HepG2 (cell line): ENCODE data around the gene LMX1B. TPM values are rescaled to one million over a fixed set of nuclear protein-coding genes. Genes with fewer than 3 reads are reported as not detected.

Experiments
- ATAC-seq: fragments of 200-7000 bp; cut with Tn5 transposase; 3 replicates; pipeline ENCODE4 v1.9.1; 2020; ENCODE audit warnings: mild to moderate bottlenecking, moderate library complexity
- BruUV-seq: library from RNA; stranded (reverse); fragments of 400-500 nt; replicated peaks from 2 replicates; lab custom pipeline; 2021; lab: Mats Ljungman, UMichigan
- CTCF ChIA-PET: fragments of 300-600 bp; formaldehyde crosslinking; extraction: SDS; loops from one replicate; lab custom pipeline; 2021; ENCODE audit warnings: low total read pairs, inconsistent platforms, low intra/inter-chr PET ratio; lab: Yijun Ruan, JAX
- POLR2A ChIA-PET: fragments of 350-600 bp; sonication (Branson Sonifier 250); formaldehyde crosslinking; loops from one replicate; lab custom pipeline; 2020; ENCODE audit warnings: antibody characterized with exemption, inconsistent platforms; lab: Yijun Ruan, JAX
- DNase-seq: peaks from one replicate; pipeline ENCODE4 v3.0.0-alpha.2; 2015; ENCODE audit warnings: low spot score
- FAIRE-seq: peaks from 3 replicates; lab custom pipeline; 2011; peaks lifted over from hg19 to GRCh38; lab: Jason Lieb, UNC
- H2AFZ ChIP-seq: one replicate; pipeline ENCODE4 v1.6.1; 2011; ENCODE audit warnings: low read length, inconsistent platforms
- H3K27ac ChIP-seq: fragments of 300-600 bp; 3 replicates; pipeline ENCODE4 v1.8.0; 2011; ENCODE audit warnings: mixed run types, mild to moderate bottlenecking, mixed read lengths, low read length, inconsistent platforms; ENCODE audit not compliant: insufficient read depth; ENCODE audit errors: extremely low read length
- H3K27me3 ChIP-seq, 2 experiments: fragments of 200-600 bp in 1 of 2; 2 replicates in 1 of 2; 3 replicates in 1 of 2; pipeline versions ENCODE4 v1.6.0 to v1.8.0; 2011; ENCODE audit warnings: low read length in 2 of 2, mild to moderate bottlenecking in 2 of 2, moderate library complexity in 2 of 2, inconsistent platforms in 1 of 2; ENCODE audit not compliant: insufficient read depth in 2 of 2, control insufficient read depth in 1 of 2
- H3K36me3 ChIP-seq, 2 experiments: fragments of 200-600 bp in 1 of 2; replicated peaks in 1 of 2; 2 replicates in 1 of 2; 3 replicates in 1 of 2; pipeline versions ENCODE4 v1.5.1 to v1.8.0; 2011; ENCODE audit warnings: low read length in 2 of 2, inconsistent platforms in 1 of 2; ENCODE audit not compliant: insufficient read depth in 2 of 2, control insufficient read depth in 1 of 2
- H3K4me1 ChIP-seq: 2 replicates; pipeline ENCODE4 v1.5.1; 2012; ENCODE audit warnings: low read length, inconsistent platforms; ENCODE audit not compliant: insufficient read depth
- H3K4me2 ChIP-seq: 2 replicates; pipeline ENCODE4 v1.6.0; 2011; ENCODE audit warnings: low read depth, low read length, inconsistent platforms
- H3K4me3 ChIP-seq, 3 experiments: fragments of 200-600 bp in 1 of 3; sonication (generic), shearing (Covaris generic) in 1 of 3; replicated peaks in 1 of 3; 2 replicates each; pipeline ENCODE4 v1.5.1; 2011 to 2016; ENCODE audit warnings: low read length in 3 of 3, inconsistent platforms in 2 of 3, low read depth in 2 of 3, mild to moderate bottlenecking in 2 of 3, control low read depth in 1 of 3, mixed read lengths in 1 of 3; ENCODE audit not compliant: insufficient read depth in 1 of 3
- H3K79me2 ChIP-seq: one replicate; pipeline ENCODE4 v1.6.1; 2011; ENCODE audit warnings: low read length, inconsistent platforms; ENCODE audit not compliant: insufficient read depth
- H3K9ac ChIP-seq: 2 replicates; pipeline ENCODE4 v1.6.0; 2011; ENCODE audit warnings: mild to moderate bottlenecking, low read depth, low read length, inconsistent platforms; ENCODE audit not compliant: insufficient read depth
- H3K9me3 ChIP-seq: 2 replicates; pipeline ENCODE4 v1.5.1; 2012; ENCODE audit warnings: mild to moderate bottlenecking, low read length
- H4K20me1 ChIP-seq: 2 replicates; pipeline ENCODE4 v1.6.0; 2011; ENCODE audit warnings: inconsistent platforms, mild to moderate bottlenecking, low read length, moderate library complexity; ENCODE audit not compliant: insufficient read depth
- BCL3 ChIP-seq: sonication (generic); formaldehyde crosslinking; IDR thresholded peaks from 2 replicates; pipeline ENCODE4 v1.5.1; 2020; ENCODE audit warnings: mild to moderate bottlenecking, missing genetic modification reagents, moderate library complexity
- CAMTA2 ChIP-seq: sonication (generic); formaldehyde crosslinking; IDR thresholded peaks from 2 replicates; pipeline ENCODE4 v1.4.0; 2020; ENCODE audit warnings: mild to moderate bottlenecking, missing genetic modification reagents, borderline replicate concordance
- HOXA5 ChIP-seq: sonication (generic); formaldehyde crosslinking; IDR thresholded peaks from 2 replicates; pipeline ENCODE4 v1.4.0; 2020; ENCODE audit warnings: missing genetic modification reagents
- KMT2B ChIP-seq: IDR thresholded peaks from 2 replicates; pipeline ENCODE4 v1.6.1; 2016; ENCODE audit warnings: missing genetic modification reagents, missing compliant biosample characterization
- MAZ ChIP-seq, 2 experiments: sonication (generic) in 1 of 2; formaldehyde crosslinking in 1 of 2; IDR thresholded peaks; 2 replicates each; pipeline versions ENCODE4 v1.5.0 to v1.6.1; 2012 to 2020; ENCODE audit warnings: low read depth in 2 of 2, mild to moderate bottlenecking in 2 of 2, borderline replicate concordance in 1 of 2, improper control_type of control experiment in 1 of 2, low read length in 1 of 2, missing genetic modification reagents in 1 of 2, moderate library complexity in 1 of 2
- MTERF4 ChIP-seq: sonication (generic); formaldehyde crosslinking; IDR thresholded peaks from 2 replicates; pipeline ENCODE4 v1.8.0; 2023; ENCODE audit warnings: mild to moderate bottlenecking, missing genetic modification reagents
- NCOA5 ChIP-seq: sonication (generic); formaldehyde crosslinking; IDR thresholded peaks from 2 replicates; pipeline ENCODE4 v1.4.0; 2020; ENCODE audit warnings: missing genetic modification reagents
- PHF20 ChIP-seq: sonication (generic); formaldehyde crosslinking; IDR thresholded peaks from 2 replicates; pipeline ENCODE4 v1.5.0; 2020; ENCODE audit warnings: mild to moderate bottlenecking, missing genetic modification reagents
- SAFB2 ChIP-seq: sonication (generic); formaldehyde crosslinking; IDR thresholded peaks from 2 replicates; pipeline ENCODE4 v1.5.1; 2020; ENCODE audit warnings: missing genetic modification reagents, low read depth, mild to moderate bottlenecking, borderline replicate concordance
- TGIF2 ChIP-seq: IDR thresholded peaks from 2 replicates; pipeline ENCODE4 v1.6.1; 2016; ENCODE audit warnings: control low read depth, missing compliant biosample characterization
- TP53 ChIP-seq: sonication (generic); formaldehyde crosslinking; conservative IDR thresholded peaks from 2 replicates; pipeline ENCODE4 v1.4.0; 2020; ENCODE audit warnings: missing genetic modification reagents
- ZBTB8A ChIP-seq: sonication (generic); formaldehyde crosslinking; IDR thresholded peaks from 2 replicates; pipeline ENCODE4 v1.4.0; 2020; ENCODE audit warnings: mild to moderate bottlenecking, low read depth, missing genetic modification reagents, borderline replicate concordance
- ZFP82 ChIP-seq: sonication (generic); formaldehyde crosslinking; IDR thresholded peaks from 2 replicates; pipeline ENCODE4 v1.5.1; 2020; ENCODE audit warnings: mild to moderate bottlenecking, missing genetic modification reagents, borderline replicate concordance
- ZMAT5 ChIP-seq: sonication (generic); formaldehyde crosslinking; IDR thresholded peaks from 2 replicates; pipeline ENCODE4 v1.5.0; 2020; ENCODE audit warnings: mild to moderate bottlenecking, low read depth, missing genetic modification reagents, borderline replicate concordance
- ZNF235 ChIP-seq: sonication (generic); formaldehyde crosslinking; IDR thresholded peaks from 2 replicates; pipeline ENCODE4 v1.8.1; 2023; ENCODE audit warnings: mild to moderate bottlenecking, missing genetic modification reagents, borderline replicate concordance
- ZNF343 ChIP-seq: sonication (generic); formaldehyde crosslinking; IDR thresholded peaks from 2 replicates; pipeline ENCODE4 v1.4.0; 2020; ENCODE audit warnings: mild to moderate bottlenecking, missing genetic modification reagents
- ZNF367 ChIP-seq: sonication (generic); formaldehyde crosslinking; IDR thresholded peaks from 2 replicates; pipeline ENCODE4 v1.4.0; 2020; ENCODE audit warnings: missing genetic modification reagents, borderline replicate concordance
- ZNF543 ChIP-seq: sonication (generic); formaldehyde crosslinking; IDR thresholded peaks from 2 replicates; pipeline ENCODE4 v1.4.0; 2020; ENCODE audit warnings: mild to moderate bottlenecking, missing genetic modification reagents
- ZNF720 ChIP-seq: sonication (generic); formaldehyde crosslinking; IDR thresholded peaks from 2 replicates; pipeline ENCODE4 v1.4.0; 2020; ENCODE audit warnings: missing genetic modification reagents
- ZNF773 ChIP-seq: sonication (generic); formaldehyde crosslinking; IDR thresholded peaks from 2 replicates; pipeline ENCODE4 v1.4.0; 2020; ENCODE audit warnings: missing genetic modification reagents, borderline replicate concordance
- WGBS: methylation state at CpG from one replicate; pipeline ENCODE4 v1.1.6; 2017; ENCODE audit warnings: low lambda C conversion rate; 5-methylcytosine and 5-hydroxymethylcytosine counted together
- in situ Hi-C: cut with HindIII; loops from 2 replicates; pipeline ENCODE4 v1.10.0; 2017; ENCODE audit warnings: low pct_unique_long_range_greater_than_20kb; ENCODE audit not compliant: extremely low pct_ligation_motif_present
- intact Hi-C: fragments of 100-400 bp; cut with micrococcal nuclease; formaldehyde crosslinking; loops from one replicate; pipeline ENCODE4 v1.10.0; 2022; ENCODE audit not compliant: unreplicated experiment
- polyA plus RNA-seq, 8 experiments: library from polyadenylated mRNA; depleted of rRNA in 3 of 8; stranded (reverse) in 7 of 8; unstranded in 1 of 8; fragments of >200 nt; fragmentation: Illumina TruSeq in 4 of 8; extraction: Trizol in 4 of 8; gene quantifications; 2 replicates each; pipeline versions ENCODE4 v1.2.1 to v1.2.3, GENCODE V29; 2011 to 2016; ENCODE audit warnings: low read depth in 4 of 8, missing spikeins in 1 of 8, mixed read lengths in 1 of 8; ENCODE audit not compliant: insufficient read depth in 1 of 8
- total RNA-seq, 5 experiments: library from RNA; depleted of rRNA; stranded (reverse); fragments of >200 nt; fragmentation: Illumina TruSeq; extraction: Trizol; gene quantifications; 2 replicates each; pipeline ENCODE4 v1.2.3, GENCODE V29; 2016; ENCODE audit warnings: low read depth in 1 of 5
- TF ChIP-seq, protein P1 (sequence below): IDR thresholded peaks from 2 replicates; pipeline ENCODE4 v1.6.1; 2016; ENCODE audit warnings: low read depth, control low read depth

LMX1B gene
- total and polyA plus RNA-seq, 2 of the 13 experiments (the other 11 are each of a cell fraction or from before 2014, with no cell fraction given) = not detected

- no peak for TF ChIP-seq ZNF543
- no peak for TF ChIP-seq SAFB2 (CRISPR knock-in tag)
- TF ChIP-seq, all 625 proteins: peak for 0
Observed at GRCh38 chr9:126668058-126668457, 54.3 kb downstream of the LMX1B start (continued).

- Histone ChIP-seq H2AFZ (no peak overlapping the region), H3K27me3 (peaks cover 11 to 74% of the 10 kb centered on the region in 2 experiments), H3K36me3 (no peaks in the 10 kb centered on the region), H3K27ac (no peak overlapping the region), H3K4me1 (no peaks in the 10 kb centered on the region), H3K79me2 (no peaks in the 10 kb centered on the region), H4K20me1 (no peaks in the 10 kb centered on the region), H3K4me2 (no peak overlapping the region), H3K9me3 (no peaks in the 10 kb centered on the region), H3K9ac (no peak overlapping the region), H3K4me3 (no peak overlapping the region)
- ATAC-seq (no peak), FAIRE-seq (no peak), DNase-seq (no peak)
- no TSS peak for BruUV-seq
- POLR2A ChIA-PET = no interaction called here
- in situ Hi-C loops = no loop called here
- intact Hi-C loops = no loop called here
- TF ChIP-seq ZNF367 (no peak), ZNF343 (no peak), ZFP82 (CRISPR knock-in tag) (no peak), NCOA5 (no peak), ZBTB8A (no peak), BCL3 (CRISPR knock-in tag) (no peak), HOXA5 (CRISPR knock-in tag) (no peak), ZNF235 (CRISPR knock-in tag) (no peak), PHF20 (CRISPR knock-in tag) (no peak), MAZ (IDR thresholded peaks at IDR 0.05; ENCODE audit: borderline replicate concordance, low read depth, low read length) (no peak), MAZ (CRISPR knock-in tag; IDR thresholded peaks at IDR 0.05; ENCODE audit: low read depth) (no peak), ZNF773 (no peak), MTERF4 (CRISPR knock-in tag) (no peak), ZNF720 (CRISPR knock-in tag) (no peak), ZMAT5 (CRISPR knock-in tag) (no peak), TGIF2 (CRISPR knock-in tag) (no peak), KMT2B (CRISPR knock-in tag) (no peak), TP53 (CRISPR knock-in tag) (no peak), CAMTA2 (CRISPR knock-in tag) (no peak)
- TF ChIP-seq, protein P1, sequence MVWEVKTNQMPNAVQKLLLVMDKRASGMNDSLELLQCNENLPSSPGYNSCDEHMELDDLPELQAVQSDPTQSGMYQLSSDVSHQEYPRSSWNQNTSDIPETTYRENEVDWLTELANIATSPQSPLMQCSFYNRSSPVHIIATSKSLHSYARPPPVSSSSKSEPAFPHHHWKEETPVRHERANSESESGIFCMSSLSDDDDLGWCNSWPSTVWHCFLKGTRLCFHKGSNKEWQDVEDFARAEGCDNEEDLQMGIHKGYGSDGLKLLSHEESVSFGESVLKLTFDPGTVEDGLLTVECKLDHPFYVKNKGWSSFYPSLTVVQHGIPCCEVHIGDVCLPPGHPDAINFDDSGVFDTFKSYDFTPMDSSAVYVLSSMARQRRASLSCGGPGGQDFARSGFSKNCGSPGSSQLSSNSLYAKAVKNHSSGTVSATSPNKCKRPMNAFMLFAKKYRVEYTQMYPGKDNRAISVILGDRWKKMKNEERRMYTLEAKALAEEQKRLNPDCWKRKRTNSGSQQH (CRISPR knock-in tag) = no peak
- WGBS = 33% methylated on average over 9 of the region's 14 CpGs
- CTCF ChIA-PET = no interaction called here
Observed at GRCh38 chr9:126669108-126669507, 55.4 kb downstream of the LMX1B start.
